Lower leg skin (tissue), 4 donors: ENCODE measurements around the gene DNAH14. TPM values are rescaled to one million over a fixed set of nuclear protein-coding genes. Genes with fewer than 3 reads are reported as not detected.

ENCODE experiments used
- DNase-seq, 2 donors: peaks; one replicate each; pipeline ENCODE4 v3.0.0-alpha.2; 2019; ENCODE audit warnings: low spot score in 2 of 2
- H3K4me3 ChIP-seq: fragments of 200-600 bp; sonication (generic); 2 replicates; pipeline ENCODE4 v1.5.1; 2017; ENCODE audit warnings: mild to moderate bottlenecking, low read depth; ENCODE audit not compliant: poor library complexity, severe bottlenecking
- CTCF ChIP-seq, 3 donors: fragments of 450-650 bp; IDR thresholded peaks; one replicate each; pipeline ENCODE4 v1.5.1; 2016; ENCODE audit warnings: antibody characterized with exemption in 3 of 3, mild to moderate bottlenecking in 3 of 3, moderate library complexity in 2 of 3
- POLR2A ChIP-seq, 2 donors: fragments of 450-650 bp; IDR thresholded peaks; one replicate each; pipeline ENCODE4 v1.6.1; 2016 to 2017; ENCODE audit warnings: antibody characterized with exemption in 2 of 2, mild to moderate bottlenecking in 1 of 2, moderate library complexity in 1 of 2
- WGBS, 2 donors: methylation state at CpG; one replicate each; pipeline ENCODE4 v1.1.5; 2018; 5-methylcytosine and 5-hydroxymethylcytosine counted together
- intact Hi-C: fragments of 100-400 bp; cut with DNase I; formaldehyde crosslinking; loops from one replicate; pipeline ENCODE4 v1.15.0; 2023; ENCODE audit warnings: low total_unique reads
- total RNA-seq, 4 donors: library from RNA; depleted of rRNA; stranded (reverse); fragments of >200 nt; gene quantifications; one replicate each; pipeline ENCODE4 v1.1.0, GENCODE V29; 2016

Gene DNAH14
- total RNA-seq, 4 donors from 2014 or later, result 0.84 to 3.0 (median 1.8) TPM

- DNase-seq, result peak in 1 of 2 donors; percentile 77
Observed at GRCh38 chr1:225446595-225446960, 517.1 kb downstream of the DNAH14 start.

GRCh38 chr1:225446981-225447615, 517.6 kb downstream of the DNAH14 start:
- no peak for DNase-seq
- TF ChIP-seq POLR2A (IDR thresholded peaks at IDR 0.05) (no peak), CTCF (IDR thresholded peaks at IDR 0.05) (no peak)
- no peak overlapping the region for H3K4me3 ChIP-seq
- WGBS, 2 donors, result 67 to 72% methylated on average over 9 of the region's 9 CpGs
- intact Hi-C loops, result no loop called here

More at GRCh38 chr1:225446595-225446960, 517.1 kb downstream of the DNAH14 start:
- H3K4me3 ChIP-seq, result no peak overlapping the region
- 59 to 78% methylated on average over 7 of the region's 7 CpGs for WGBS, 2 donors
- TF ChIP-seq POLR2A (IDR thresholded peaks at IDR 0.05) (no peak), CTCF (IDR thresholded peaks at IDR 0.05) (no peak)
- intact Hi-C loops, result no loop called here

DNA sequence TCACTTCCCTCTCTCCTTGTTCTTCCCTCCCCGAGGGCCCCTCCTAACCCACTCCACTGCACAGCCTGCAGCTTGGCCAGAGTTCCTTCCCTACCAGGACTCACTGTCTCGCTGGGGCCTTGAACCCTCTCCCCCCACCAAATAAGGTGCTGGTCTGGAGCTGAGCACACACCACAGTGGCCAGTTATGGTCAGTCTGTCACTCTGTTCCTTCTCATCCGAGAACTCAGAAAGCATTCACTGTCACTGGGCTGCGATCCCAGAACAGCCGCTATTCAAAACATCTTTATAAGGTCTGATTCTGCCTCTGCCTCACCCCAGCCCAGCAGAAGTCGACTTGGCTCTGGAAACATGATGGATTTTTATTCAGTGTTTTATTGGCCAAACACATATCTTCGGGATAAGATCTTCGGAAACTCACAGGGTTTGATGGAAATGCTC, 518.2 kb downstream of the DNAH14 start:
- DNase-seq, result no peak
- intact Hi-C loops, result no loop called here
- no peak for TF ChIP-seq CTCF (IDR thresholded peaks at IDR 0.05)
- no peak for TF ChIP-seq POLR2A (IDR thresholded peaks at IDR 0.05)
- no peak overlapping the region for H3K4me3 ChIP-seq
- 50 to 53% methylated on average over 8 of the region's 8 CpGs for WGBS, 2 donors

DNA sequence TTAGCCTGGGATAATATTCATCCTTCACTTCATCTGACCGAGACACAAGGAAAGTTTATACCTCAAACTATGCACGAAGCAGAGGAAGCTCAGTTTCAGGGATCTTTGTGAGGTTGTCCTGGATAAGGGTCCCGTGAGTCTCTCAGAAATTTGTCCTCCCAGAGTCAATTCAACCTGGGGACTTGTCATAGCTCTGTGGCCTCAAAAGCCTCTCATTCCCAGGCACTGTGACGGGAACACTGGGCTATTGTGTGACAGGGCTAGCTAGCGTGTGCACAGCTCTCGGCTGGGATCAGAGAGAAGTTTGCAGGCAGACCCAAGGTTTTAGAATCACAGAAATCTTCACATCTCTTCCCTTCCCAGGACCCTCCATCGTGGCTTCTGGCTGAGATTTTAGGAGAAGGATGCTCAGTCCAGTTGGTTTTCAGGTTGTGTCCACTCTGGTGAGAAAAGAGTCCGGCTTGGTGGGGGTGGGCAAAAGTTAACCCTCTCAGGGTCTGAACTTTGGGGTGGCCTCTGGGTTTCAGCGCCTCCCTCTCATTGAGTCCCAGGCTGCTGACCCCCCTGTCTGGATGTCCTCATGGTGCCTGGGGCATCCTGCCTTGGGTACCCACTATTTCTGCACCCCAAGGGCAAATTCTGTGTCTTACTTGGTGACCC, 518.8 kb downstream of the DNAH14 start:
- TF ChIP-seq CTCF (IDR thresholded peaks at IDR 0.05), result no peak
- no peak for TF ChIP-seq POLR2A (IDR thresholded peaks at IDR 0.05)
- DNase-seq, result no peak
- WGBS, 2 donors, result 64 to 74% methylated on average over 9 of the region's 9 CpGs
- intact Hi-C loops, result no loop called here
- H3K4me3 ChIP-seq, result no peak overlapping the region
